RWPE2 (cell line): Measurements from ENCODE around the gene PRICKLE3.

ENCODE experiments used
- ATAC-seq: fragments of 200-7000 bp; cut with Tn5 transposase; 3 replicates; pipeline ENCODE4 v1.9.1; 2021; ENCODE audit warnings: low read depth
- DNase-seq: peaks from one replicate; pipeline ENCODE4 v3.0.0-alpha.2; 2020; ENCODE audit warnings: low spot score
- H3K27ac ChIP-seq: fragments of 450-650 bp; 2 replicates; pipeline ENCODE4 v1.5.1; 2017; ENCODE audit warnings: mild to moderate bottlenecking; ENCODE audit not compliant: poor library complexity, severe bottlenecking
- H3K27me3 ChIP-seq: fragments of 250-450 bp; sonication (Bioruptor Pico); 2 replicates; pipeline ENCODE4 v1.5.1; 2021; ENCODE audit warnings: mild to moderate bottlenecking, moderate library complexity; ENCODE audit not compliant: insufficient read depth, poor library complexity, severe bottlenecking
- H3K36me3 ChIP-seq: fragments of 250-450 bp; sonication (Bioruptor Pico); 2 replicates; pipeline ENCODE4 v1.5.1; 2020; ENCODE audit warnings: low read depth, mild to moderate bottlenecking, moderate library complexity
- H3K4me1 ChIP-seq: fragments of 250-450 bp; sonication (Bioruptor Pico); 2 replicates; pipeline ENCODE4 v1.5.1; 2021; ENCODE audit warnings: mild to moderate bottlenecking, moderate library complexity; ENCODE audit not compliant: insufficient read depth, poor library complexity, severe bottlenecking
- H3K4me3 ChIP-seq: fragments of 250-450 bp; sonication (Bioruptor Pico); 2 replicates; pipeline ENCODE4 v1.5.1; 2021; ENCODE audit warnings: mild to moderate bottlenecking, moderate library complexity; ENCODE audit not compliant: severe bottlenecking
- H3K9me3 ChIP-seq: fragments of 250-450 bp; sonication (Bioruptor Pico); 2 replicates; pipeline ENCODE4 v1.5.1; 2021; ENCODE audit warnings: mild to moderate bottlenecking, moderate library complexity; ENCODE audit not compliant: severe bottlenecking
- CTCF ChIP-seq: fragments of 450-650 bp; IDR thresholded peaks from one replicate; pipeline ENCODE4 v1.5.1; 2017; ENCODE audit warnings: mild to moderate bottlenecking, moderate library complexity; ENCODE audit not compliant: poor library complexity, severe bottlenecking

The PRICKLE3 gene

GRCh38 chrX:49190821-49191573 is 4.8 kb upstream of the PRICKLE3 start:
- ATAC-seq (peak; percentile 92), DNase-seq (peak; percentile 93)
- no peaks in the 10 kb centered on the region for H3K27me3 ChIP-seq
- TF ChIP-seq CTCF: no peak
- H3K4me3 ChIP-seq: peak overlapping the region; percentile 82
- peak overlapping the region; percentile 67 for H3K27ac ChIP-seq
- H3K4me1 ChIP-seq: no peaks in the 10 kb centered on the region
- no peaks in the 10 kb centered on the region for H3K9me3 ChIP-seq
- H3K36me3 ChIP-seq: no peaks in the 10 kb centered on the region

GRCh38 chrX:49189606-49190005 is 3.4 kb upstream of the PRICKLE3 start:
- Histone ChIP-seq H3K4me1 (no peaks in the 10 kb centered on the region), H3K27me3 (no peaks in the 10 kb centered on the region), H3K27ac (peak overlapping the region; percentile 67), H3K4me3 (no peak overlapping the region), H3K9me3 (no peaks in the 10 kb centered on the region), H3K36me3 (no peaks in the 10 kb centered on the region)
- ATAC-seq: no peak
- no peak for TF ChIP-seq CTCF
- no peak for DNase-seq

GRCh38 chrX:49188468-49189076 is 2.4 kb upstream of the PRICKLE3 start:
- Histone ChIP-seq H3K27ac (peak overlapping the region; percentile 67), H3K27me3 (no peaks in the 10 kb centered on the region), H3K4me3 (no peak overlapping the region), H3K36me3 (peaks cover 6% of the 10 kb centered on the region), H3K4me1 (no peaks in the 10 kb centered on the region), H3K9me3 (no peaks in the 10 kb centered on the region)
- ATAC-seq (no peak), DNase-seq (no peak)
- no peak for TF ChIP-seq CTCF

- no peaks in the 10 kb centered on the region for H3K9me3 ChIP-seq
- DNase-seq (no peak), ATAC-seq (no peak)
- no peak overlapping the region for H3K27ac ChIP-seq
- no peaks in the 10 kb centered on the region for H3K4me1 ChIP-seq
- H3K4me3 ChIP-seq: no peak overlapping the region
- no peaks in the 10 kb centered on the region for H3K27me3 ChIP-seq
- H3K36me3 ChIP-seq: peaks cover 16% of the 10 kb centered on the region
- no peak for TF ChIP-seq CTCF
These were observed 1.4 kb upstream of the PRICKLE3 start for GRCh38 chrX:49187526-49187925.

- Histone ChIP-seq H3K4me1 (no peaks in the 10 kb centered on the region), H3K36me3 (peaks cover 21% of the 10 kb centered on the region), H3K9me3 (no peaks in the 10 kb centered on the region), H3K27me3 (no peaks in the 10 kb centered on the region), H3K4me3 (no peak overlapping the region), H3K27ac (peak overlapping the region; percentile 85)
- ATAC-seq (no peak), DNase-seq (no peak)
- no peak for TF ChIP-seq CTCF
These were observed 838 bp upstream of the PRICKLE3 start for GRCh38 chrX:49187028-49187394.
